GM23338 (cell line): Measurements from ENCODE around the gene DPF3.

Experiments used
- EZH2 ChIP-seq: fragments of 200-600 bp; sonication (generic); IDR thresholded peaks from one replicate; pipeline ENCODE4 v1.8.0; 2017; ENCODE audit warnings: antibody characterized with exemption, mild to moderate bottlenecking, low read depth; ENCODE audit not compliant: unreplicated experiment
- EZH2phosphoT487 ChIP-seq: fragments of 200-600 bp; sonication (generic); IDR thresholded peaks from one replicate; pipeline ENCODE4 v1.8.1; 2018; ENCODE audit warnings: antibody characterized with exemption; ENCODE audit not compliant: unreplicated experiment
- POLR2AphosphoS5 ChIP-seq: IDR thresholded peaks from 2 replicates; pipeline ENCODE4 v1.6.1; 2016; ENCODE audit warnings: antibody characterized with exemption, low read depth
- STAT1 ChIP-seq: IDR thresholded peaks from one replicate; pipeline ENCODE4 v1.6.1; 2016; ENCODE audit warnings: antibody characterized with exemption; ENCODE audit not compliant: unreplicated experiment
- TF ChIP-seq, protein P1 (sequence below), 2 experiments: fragments of 200-600 bp in 1 of 2; sonication (generic) in 1 of 2; conservative IDR thresholded peaks; 2 replicates each; pipeline versions ENCODE4 v1.5.1 to v1.6.1; 2016 to 2017; ENCODE audit warnings: antibody characterized with exemption in 2 of 2, low read depth in 2 of 2, mild to moderate bottlenecking in 2 of 2, moderate library complexity in 1 of 2
- TF ChIP-seq, protein P2 (sequence below): fragments of 250-450 bp; sonication (Bioruptor Pico); IDR thresholded peaks from 2 replicates; pipeline ENCODE4 v1.5.0; 2020; ENCODE audit warnings: mild to moderate bottlenecking, moderate library complexity
- TF ChIP-seq, protein P3 (sequence below): IDR thresholded peaks from one replicate; pipeline ENCODE4 v1.6.1; 2018; ENCODE audit warnings: antibody characterized with exemption; ENCODE audit not compliant: unreplicated experiment

DNA sequence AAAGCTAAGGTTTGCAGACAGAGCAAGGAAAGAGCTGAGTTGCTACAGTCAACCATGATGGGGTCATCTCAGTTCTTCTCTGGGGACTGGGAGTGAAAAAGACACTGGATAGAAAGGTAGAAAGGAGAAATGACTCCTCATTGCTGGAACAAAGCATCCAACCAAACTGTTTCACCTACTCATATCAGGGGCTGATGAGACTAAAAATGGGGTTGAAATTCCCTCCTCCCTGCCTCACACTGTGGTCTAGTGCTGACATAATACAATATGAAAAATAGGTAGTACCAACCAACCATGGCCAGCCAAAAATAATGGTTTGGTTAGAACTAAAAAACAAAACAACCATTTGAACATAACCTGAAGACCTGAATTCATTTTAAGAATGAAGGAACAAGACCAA is 220.7 kb downstream of the DPF3 start:
- TF ChIP-seq EZH2, result no peak
- TF ChIP-seq, protein P1, sequence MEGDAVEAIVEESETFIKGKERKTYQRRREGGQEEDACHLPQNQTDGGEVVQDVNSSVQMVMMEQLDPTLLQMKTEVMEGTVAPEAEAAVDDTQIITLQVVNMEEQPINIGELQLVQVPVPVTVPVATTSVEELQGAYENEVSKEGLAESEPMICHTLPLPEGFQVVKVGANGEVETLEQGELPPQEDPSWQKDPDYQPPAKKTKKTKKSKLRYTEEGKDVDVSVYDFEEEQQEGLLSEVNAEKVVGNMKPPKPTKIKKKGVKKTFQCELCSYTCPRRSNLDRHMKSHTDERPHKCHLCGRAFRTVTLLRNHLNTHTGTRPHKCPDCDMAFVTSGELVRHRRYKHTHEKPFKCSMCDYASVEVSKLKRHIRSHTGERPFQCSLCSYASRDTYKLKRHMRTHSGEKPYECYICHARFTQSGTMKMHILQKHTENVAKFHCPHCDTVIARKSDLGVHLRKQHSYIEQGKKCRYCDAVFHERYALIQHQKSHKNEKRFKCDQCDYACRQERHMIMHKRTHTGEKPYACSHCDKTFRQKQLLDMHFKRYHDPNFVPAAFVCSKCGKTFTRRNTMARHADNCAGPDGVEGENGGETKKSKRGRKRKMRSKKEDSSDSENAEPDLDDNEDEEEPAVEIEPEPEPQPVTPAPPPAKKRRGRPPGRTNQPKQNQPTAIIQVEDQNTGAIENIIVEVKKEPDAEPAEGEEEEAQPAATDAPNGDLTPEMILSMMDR (conservative IDR thresholded peaks at IDR 0.05; ENCODE audit: low read depth in 2 of 2), result no peak
- no peak for TF ChIP-seq POLR2AphosphoS5
- no peak for TF ChIP-seq STAT1
- TF ChIP-seq EZH2phosphoT487, result no peak
- TF ChIP-seq, protein P2, sequence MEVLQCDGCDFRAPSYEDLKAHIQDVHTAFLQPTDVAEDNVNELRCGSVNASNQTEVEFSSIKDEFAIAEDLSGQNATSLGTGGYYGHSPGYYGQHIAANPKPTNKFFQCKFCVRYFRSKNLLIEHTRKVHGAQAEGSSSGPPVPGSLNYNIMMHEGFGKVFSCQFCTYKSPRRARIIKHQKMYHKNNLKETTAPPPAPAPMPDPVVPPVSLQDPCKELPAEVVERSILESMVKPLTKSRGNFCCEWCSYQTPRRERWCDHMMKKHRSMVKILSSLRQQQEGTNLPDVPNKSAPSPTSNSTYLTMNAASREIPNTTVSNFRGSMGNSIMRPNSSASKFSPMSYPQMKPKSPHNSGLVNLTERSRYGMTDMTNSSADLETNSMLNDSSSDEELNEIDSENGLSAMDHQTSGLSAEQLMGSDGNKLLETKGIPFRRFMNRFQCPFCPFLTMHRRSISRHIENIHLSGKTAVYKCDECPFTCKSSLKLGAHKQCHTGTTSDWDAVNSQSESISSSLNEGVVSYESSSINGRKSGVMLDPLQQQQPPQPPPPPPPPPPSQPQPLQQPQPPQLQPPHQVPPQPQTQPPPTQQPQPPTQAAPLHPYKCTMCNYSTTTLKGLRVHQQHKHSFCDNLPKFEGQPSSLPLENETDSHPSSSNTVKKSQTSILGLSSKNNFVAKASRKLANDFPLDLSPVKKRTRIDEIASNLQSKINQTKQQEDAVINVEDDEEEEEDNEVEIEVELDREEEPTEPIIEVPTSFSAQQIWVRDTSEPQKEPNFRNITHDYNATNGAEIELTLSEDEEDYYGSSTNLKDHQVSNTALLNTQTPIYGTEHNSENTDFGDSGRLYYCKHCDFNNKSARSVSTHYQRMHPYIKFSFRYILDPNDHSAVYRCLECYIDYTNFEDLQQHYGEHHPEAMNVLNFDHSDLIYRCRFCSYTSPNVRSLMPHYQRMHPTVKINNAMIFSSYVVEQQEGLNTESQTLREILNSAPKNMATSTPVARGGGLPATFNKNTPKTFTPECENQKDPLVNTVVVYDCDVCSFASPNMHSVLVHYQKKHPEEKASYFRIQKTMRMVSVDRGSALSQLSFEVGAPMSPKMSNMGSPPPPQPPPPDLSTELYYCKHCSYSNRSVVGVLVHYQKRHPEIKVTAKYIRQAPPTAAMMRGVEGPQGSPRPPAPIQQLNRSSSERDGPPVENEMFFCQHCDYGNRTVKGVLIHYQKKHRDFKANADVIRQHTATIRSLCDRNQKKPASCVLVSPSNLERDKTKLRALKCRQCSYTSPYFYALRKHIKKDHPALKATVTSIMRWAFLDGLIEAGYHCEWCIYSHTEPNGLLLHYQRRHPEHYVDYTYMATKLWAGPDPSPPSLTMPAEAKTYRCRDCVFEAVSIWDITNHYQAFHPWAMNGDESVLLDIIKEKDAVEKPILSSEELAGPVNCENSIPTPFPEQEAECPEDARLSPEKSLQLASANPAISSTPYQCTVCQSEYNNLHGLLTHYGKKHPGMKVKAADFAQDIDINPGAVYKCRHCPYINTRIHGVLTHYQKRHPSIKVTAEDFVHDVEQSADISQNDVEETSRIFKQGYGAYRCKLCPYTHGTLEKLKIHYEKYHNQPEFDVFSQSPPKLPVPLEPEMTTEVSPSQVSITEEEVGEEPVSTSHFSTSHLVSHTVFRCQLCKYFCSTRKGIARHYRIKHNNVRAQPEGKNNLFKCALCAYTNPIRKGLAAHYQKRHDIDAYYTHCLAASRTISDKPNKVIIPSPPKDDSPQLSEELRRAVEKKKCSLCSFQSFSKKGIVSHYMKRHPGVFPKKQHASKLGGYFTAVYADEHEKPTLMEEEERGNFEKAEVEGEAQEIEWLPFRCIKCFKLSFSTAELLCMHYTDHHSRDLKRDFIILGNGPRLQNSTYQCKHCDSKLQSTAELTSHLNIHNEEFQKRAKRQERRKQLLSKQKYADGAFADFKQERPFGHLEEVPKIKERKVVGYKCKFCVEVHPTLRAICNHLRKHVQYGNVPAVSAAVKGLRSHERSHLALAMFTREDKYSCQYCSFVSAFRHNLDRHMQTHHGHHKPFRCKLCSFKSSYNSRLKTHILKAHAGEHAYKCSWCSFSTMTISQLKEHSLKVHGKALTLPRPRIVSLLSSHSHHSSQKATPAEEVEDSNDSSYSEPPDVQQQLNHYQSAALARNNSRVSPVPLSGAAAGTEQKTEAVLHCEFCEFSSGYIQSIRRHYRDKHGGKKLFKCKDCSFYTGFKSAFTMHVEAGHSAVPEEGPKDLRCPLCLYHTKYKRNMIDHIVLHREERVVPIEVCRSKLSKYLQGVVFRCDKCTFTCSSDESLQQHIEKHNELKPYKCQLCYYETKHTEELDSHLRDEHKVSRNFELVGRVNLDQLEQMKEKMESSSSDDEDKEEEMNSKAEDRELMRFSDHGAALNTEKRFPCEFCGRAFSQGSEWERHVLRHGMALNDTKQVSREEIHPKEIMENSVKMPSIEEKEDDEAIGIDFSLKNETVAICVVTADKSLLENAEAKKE (CRISPR knock-in tag), result no peak
- TF ChIP-seq, protein P3, sequence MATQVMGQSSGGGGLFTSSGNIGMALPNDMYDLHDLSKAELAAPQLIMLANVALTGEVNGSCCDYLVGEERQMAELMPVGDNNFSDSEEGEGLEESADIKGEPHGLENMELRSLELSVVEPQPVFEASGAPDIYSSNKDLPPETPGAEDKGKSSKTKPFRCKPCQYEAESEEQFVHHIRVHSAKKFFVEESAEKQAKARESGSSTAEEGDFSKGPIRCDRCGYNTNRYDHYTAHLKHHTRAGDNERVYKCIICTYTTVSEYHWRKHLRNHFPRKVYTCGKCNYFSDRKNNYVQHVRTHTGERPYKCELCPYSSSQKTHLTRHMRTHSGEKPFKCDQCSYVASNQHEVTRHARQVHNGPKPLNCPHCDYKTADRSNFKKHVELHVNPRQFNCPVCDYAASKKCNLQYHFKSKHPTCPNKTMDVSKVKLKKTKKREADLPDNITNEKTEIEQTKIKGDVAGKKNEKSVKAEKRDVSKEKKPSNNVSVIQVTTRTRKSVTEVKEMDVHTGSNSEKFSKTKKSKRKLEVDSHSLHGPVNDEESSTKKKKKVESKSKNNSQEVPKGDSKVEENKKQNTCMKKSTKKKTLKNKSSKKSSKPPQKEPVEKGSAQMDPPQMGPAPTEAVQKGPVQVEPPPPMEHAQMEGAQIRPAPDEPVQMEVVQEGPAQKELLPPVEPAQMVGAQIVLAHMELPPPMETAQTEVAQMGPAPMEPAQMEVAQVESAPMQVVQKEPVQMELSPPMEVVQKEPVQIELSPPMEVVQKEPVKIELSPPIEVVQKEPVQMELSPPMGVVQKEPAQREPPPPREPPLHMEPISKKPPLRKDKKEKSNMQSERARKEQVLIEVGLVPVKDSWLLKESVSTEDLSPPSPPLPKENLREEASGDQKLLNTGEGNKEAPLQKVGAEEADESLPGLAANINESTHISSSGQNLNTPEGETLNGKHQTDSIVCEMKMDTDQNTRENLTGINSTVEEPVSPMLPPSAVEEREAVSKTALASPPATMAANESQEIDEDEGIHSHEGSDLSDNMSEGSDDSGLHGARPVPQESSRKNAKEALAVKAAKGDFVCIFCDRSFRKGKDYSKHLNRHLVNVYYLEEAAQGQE, result no peak
